Measurements from ENCODE around the gene ELFN1. TPM values are rescaled to one million over a fixed set of nuclear protein-coding genes. Genes with fewer than 3 reads are reported as not detected.

The ELFN1 gene
- total and polyA plus RNA-seq, 4 donors, result 0.43 to 3.5 (median 3.4) TPM

DNA sequence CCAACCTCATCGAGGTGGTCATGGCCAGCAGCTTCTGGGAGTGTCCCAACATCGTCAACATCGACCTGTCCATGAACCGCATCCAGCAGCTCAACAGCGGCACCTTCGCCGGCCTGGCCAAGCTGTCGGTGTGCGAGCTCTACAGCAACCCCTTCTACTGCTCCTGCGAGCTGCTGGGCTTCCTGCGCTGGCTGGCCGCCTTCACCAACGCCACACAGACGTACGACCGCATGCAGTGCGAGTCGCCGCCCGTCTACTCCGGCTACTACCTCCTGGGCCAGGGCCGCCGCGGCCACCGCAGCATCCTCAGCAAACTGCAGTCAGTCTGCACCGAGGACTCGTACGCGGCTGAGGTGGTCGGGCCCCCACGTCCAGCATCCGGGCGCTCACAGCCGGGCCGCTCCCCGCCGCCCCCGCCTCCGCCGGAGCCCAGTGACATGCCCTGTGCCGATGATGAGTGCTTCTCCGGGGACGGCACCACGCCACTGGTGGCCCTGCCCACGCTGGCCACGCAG lies 75.0 kb downstream of the ELFN1 start:
- 97% methylated on average over 46 of the region's 46 CpGs for WGBS
- DNase-seq (ENCODE audit: low spot score), result no peak

DNA sequence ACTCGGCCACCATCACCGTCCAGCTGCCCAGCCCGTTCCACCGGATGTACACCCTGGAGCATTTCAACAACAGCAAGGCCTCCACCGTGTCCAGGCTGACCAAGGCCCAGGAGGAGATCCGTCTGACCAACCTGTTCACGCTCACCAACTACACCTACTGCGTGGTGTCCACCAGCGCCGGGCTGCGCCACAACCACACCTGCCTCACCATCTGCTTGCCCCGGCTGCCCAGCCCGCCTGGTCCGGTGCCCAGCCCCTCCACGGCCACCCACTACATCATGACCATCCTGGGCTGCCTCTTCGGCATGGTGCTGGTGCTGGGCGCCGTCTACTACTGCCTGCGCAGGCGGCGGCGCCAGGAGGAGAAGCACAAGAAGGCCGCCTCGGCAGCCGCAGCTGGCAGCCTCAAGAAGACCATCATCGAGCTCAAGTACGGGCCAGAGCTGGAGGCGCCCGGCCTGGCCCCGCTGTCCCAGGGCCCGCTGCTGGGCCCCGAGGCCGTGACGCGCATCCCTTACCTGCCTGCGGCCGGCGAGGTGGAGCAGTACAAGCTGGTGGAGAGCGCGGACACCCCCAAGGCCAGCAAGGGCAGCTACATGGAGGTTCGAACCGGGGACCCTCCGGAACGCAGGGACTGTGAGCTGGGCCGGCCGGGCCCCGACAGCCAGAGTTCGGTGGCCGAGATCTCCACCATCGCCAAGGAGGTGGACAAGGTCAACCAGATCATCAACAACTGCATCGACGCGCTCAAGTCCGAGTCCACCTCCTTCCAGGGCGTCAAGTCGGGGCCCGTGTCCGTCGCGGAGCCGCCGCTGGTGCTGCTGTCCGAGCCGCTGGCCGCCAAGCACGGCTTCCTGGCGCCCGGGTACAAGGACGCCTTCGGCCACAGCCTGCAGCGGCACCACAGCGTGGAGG lies 75.8 kb downstream of the ELFN1 start:
- H3K27ac ChIP-seq (ENCODE audit: low read depth in 1 of 2, low read length in 2 of 2), result no peak overlapping the region
- H3K9me3 ChIP-seq (ENCODE audit: control insufficient read depth in 4 of 4, low read length in 3 of 4), result no peaks in the 10 kb centered on the region
- no peak overlapping the region for H3K9ac ChIP-seq (ENCODE audit: low read depth in 1 of 2, low read length in 2 of 2)
- DNase-seq (ENCODE audit: low spot score), result no peak
- H3K4me3 ChIP-seq (ENCODE audit: low read depth in 1 of 3, low read length in 3 of 3), result no peak overlapping the region
- H3K36me3 ChIP-seq (ENCODE audit: control insufficient read depth in 4 of 4, insufficient read depth in 3 of 4, low read depth in 1 of 4, low read length in 3 of 4), result peaks cover 0 to 9% (median 2%) of the 10 kb centered on the region in 4 donors
- no peak for TF ChIP-seq SP1 (IDR thresholded peaks at IDR 0.05)
- no peak for TF ChIP-seq TAF1 (conservative IDR thresholded peaks at IDR 0.05)
- TF ChIP-seq FOXA1 (IDR thresholded peaks at IDR 0.05), result no peak
- TF ChIP-seq, protein P1, sequence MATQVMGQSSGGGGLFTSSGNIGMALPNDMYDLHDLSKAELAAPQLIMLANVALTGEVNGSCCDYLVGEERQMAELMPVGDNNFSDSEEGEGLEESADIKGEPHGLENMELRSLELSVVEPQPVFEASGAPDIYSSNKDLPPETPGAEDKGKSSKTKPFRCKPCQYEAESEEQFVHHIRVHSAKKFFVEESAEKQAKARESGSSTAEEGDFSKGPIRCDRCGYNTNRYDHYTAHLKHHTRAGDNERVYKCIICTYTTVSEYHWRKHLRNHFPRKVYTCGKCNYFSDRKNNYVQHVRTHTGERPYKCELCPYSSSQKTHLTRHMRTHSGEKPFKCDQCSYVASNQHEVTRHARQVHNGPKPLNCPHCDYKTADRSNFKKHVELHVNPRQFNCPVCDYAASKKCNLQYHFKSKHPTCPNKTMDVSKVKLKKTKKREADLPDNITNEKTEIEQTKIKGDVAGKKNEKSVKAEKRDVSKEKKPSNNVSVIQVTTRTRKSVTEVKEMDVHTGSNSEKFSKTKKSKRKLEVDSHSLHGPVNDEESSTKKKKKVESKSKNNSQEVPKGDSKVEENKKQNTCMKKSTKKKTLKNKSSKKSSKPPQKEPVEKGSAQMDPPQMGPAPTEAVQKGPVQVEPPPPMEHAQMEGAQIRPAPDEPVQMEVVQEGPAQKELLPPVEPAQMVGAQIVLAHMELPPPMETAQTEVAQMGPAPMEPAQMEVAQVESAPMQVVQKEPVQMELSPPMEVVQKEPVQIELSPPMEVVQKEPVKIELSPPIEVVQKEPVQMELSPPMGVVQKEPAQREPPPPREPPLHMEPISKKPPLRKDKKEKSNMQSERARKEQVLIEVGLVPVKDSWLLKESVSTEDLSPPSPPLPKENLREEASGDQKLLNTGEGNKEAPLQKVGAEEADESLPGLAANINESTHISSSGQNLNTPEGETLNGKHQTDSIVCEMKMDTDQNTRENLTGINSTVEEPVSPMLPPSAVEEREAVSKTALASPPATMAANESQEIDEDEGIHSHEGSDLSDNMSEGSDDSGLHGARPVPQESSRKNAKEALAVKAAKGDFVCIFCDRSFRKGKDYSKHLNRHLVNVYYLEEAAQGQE (IDR thresholded peaks at IDR 0.05), result no peak
- no peak for TF ChIP-seq EGR1 (IDR thresholded peaks at IDR 0.05; ENCODE audit: low read depth in 2 of 2)
- no peak for TF ChIP-seq JUND (IDR thresholded peaks at IDR 0.05)
- no peak for TF ChIP-seq YY1 (IDR thresholded peaks at IDR 0.05)
- TF ChIP-seq, protein P2, sequence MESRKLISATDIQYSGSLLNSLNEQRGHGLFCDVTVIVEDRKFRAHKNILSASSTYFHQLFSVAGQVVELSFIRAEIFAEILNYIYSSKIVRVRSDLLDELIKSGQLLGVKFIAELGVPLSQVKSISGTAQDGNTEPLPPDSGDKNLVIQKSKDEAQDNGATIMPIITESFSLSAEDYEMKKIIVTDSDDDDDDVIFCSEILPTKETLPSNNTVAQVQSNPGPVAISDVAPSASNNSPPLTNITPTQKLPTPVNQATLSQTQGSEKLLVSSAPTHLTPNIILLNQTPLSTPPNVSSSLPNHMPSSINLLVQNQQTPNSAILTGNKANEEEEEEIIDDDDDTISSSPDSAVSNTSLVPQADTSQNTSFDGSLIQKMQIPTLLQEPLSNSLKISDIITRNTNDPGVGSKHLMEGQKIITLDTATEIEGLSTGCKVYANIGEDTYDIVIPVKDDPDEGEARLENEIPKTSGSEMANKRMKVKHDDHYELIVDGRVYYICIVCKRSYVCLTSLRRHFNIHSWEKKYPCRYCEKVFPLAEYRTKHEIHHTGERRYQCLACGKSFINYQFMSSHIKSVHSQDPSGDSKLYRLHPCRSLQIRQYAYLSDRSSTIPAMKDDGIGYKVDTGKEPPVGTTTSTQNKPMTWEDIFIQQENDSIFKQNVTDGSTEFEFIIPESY (IDR thresholded peaks at IDR 0.05), result no peak
- peaks cover 0 to 12% (median 4%) of the 10 kb centered on the region in 4 donors for H3K4me1 ChIP-seq (ENCODE audit: control insufficient read depth in 4 of 4, insufficient read depth in 4 of 4, low read length in 3 of 4)
- no peaks in the 10 kb centered on the region for H3K27me3 ChIP-seq (ENCODE audit: control insufficient read depth in 4 of 4, insufficient read depth in 4 of 4, low read length in 3 of 4)
- 97% methylated on average over 72 of the region's 72 CpGs for WGBS

More for the DNA sequence above, 75.0 kb downstream of the ELFN1 start:
- H3K4me1 ChIP-seq (ENCODE audit: control insufficient read depth in 4 of 4, insufficient read depth in 4 of 4, low read length in 3 of 4), result peaks cover 0 to 12% (median 4%) of the 10 kb centered on the region in 4 donors
- H3K36me3 ChIP-seq (ENCODE audit: control insufficient read depth in 4 of 4, insufficient read depth in 3 of 4, low read depth in 1 of 4, low read length in 3 of 4), result peaks cover 0 to 9% (median 2%) of the 10 kb centered on the region in 4 donors
- no peaks in the 10 kb centered on the region for H3K27me3 ChIP-seq (ENCODE audit: control insufficient read depth in 4 of 4, insufficient read depth in 4 of 4, low read length in 3 of 4)
- no peak overlapping the region for H3K4me3 ChIP-seq (ENCODE audit: low read depth in 1 of 3, low read length in 3 of 3)
- TF ChIP-seq, protein P3, sequence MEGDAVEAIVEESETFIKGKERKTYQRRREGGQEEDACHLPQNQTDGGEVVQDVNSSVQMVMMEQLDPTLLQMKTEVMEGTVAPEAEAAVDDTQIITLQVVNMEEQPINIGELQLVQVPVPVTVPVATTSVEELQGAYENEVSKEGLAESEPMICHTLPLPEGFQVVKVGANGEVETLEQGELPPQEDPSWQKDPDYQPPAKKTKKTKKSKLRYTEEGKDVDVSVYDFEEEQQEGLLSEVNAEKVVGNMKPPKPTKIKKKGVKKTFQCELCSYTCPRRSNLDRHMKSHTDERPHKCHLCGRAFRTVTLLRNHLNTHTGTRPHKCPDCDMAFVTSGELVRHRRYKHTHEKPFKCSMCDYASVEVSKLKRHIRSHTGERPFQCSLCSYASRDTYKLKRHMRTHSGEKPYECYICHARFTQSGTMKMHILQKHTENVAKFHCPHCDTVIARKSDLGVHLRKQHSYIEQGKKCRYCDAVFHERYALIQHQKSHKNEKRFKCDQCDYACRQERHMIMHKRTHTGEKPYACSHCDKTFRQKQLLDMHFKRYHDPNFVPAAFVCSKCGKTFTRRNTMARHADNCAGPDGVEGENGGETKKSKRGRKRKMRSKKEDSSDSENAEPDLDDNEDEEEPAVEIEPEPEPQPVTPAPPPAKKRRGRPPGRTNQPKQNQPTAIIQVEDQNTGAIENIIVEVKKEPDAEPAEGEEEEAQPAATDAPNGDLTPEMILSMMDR (IDR thresholded peaks at IDR 0.05; ENCODE audit: low read depth, low read length, missing input control), result no peak
- TF ChIP-seq, protein P2 (IDR thresholded peaks at IDR 0.05), result no peak
- TF ChIP-seq NR2F2 (IDR thresholded peaks at IDR 0.05), result no peak
- TF ChIP-seq HNF4G (IDR thresholded peaks at IDR 0.05), result no peak
- TF ChIP-seq FOXA1 (IDR thresholded peaks at IDR 0.05), result no peak
- no peak for TF ChIP-seq YY1 (IDR thresholded peaks at IDR 0.05)
- TF ChIP-seq FOXA2 (IDR thresholded peaks at IDR 0.05), result no peak
- TF ChIP-seq JUND (IDR thresholded peaks at IDR 0.05), result no peak
- no peak overlapping the region for H3K9ac ChIP-seq (ENCODE audit: low read depth in 1 of 2, low read length in 2 of 2)
- no peak overlapping the region for H3K27ac ChIP-seq (ENCODE audit: low read depth in 1 of 2, low read length in 2 of 2)
- H3K9me3 ChIP-seq (ENCODE audit: control insufficient read depth in 4 of 4, low read length in 3 of 4), result no peaks in the 10 kb centered on the region
